HG02884 (cell line): Measurements from ENCODE around the gene TSHZ2.

Experiments used
- ATAC-seq: cut with Tn5 transposase; IDR thresholded peaks from one replicate; pipeline ENCODE4 v1.9.1; 2021; ENCODE audit warnings: mild to moderate bottlenecking, moderate library complexity; ENCODE audit not compliant: unreplicated experiment

The TSHZ2 gene

DNA sequence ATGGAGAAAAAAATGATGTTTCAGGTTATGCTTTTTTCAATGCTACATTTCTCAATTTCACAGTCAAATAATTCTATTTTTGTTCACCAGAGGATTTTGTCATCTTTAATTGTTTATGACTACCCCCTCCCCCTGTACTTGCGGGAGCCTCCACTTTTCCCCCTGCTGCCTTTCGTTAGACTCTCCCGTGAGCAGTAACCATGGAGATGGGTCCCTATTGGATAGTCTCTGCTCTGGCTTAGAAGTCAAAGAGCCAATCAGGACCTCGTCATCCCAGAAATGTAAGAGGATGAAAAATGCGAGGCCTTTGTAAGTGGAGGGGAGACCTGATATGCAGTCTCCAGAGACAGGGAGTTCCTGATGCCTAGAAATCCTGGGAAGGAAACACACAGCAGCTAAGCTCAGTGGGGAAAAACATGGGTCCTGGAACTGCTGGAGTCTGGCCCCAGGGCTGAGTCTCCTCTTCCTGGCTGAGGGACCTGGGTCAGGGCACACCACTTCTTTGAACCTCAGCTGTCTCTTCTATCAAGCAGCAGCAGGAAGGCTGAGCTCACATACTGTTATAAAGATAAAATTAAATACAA is 298.7 kb downstream of the TSHZ2 start:
- no peak for ATAC-seq

DNA sequence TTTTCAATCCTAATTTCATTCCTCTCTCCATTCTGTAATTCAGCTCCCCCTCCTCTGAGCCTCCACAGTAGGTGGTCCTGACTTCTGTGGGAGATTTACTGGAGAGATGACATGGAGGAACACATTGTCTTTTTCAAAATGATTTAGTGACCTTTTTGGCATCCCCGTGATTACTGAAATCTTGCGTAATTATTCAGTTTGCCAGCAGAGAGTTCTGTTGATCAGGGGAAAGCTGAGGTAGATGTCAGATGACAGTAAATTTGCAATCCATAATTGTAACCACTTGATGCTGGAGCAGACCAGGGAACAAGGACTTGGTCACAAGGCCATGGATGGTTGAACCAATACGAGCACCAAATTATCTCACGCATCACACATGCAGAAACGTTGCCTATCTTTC is 302.2 kb downstream of the TSHZ2 start:
- ATAC-seq = no peak

DNA sequence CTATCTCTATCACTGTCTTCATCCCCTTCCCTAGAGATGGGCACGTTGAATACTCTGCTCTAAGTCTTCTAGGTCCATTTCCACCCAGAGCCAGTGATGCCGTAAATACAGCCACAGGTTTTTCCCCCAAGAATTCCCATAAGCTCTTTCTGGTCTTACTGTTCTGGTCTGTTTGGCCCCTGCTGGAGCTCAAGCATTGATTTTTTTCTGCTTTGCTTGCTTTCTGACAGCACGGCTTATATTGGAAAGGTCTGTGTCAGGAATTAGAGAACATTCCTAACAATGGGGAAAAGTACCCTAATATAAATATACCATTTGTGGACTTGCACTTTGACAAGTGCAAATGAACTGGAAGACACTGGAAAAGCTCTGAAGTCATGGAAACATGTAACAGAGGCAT is 302.6 kb downstream of the TSHZ2 start:
- no peak for ATAC-seq

DNA sequence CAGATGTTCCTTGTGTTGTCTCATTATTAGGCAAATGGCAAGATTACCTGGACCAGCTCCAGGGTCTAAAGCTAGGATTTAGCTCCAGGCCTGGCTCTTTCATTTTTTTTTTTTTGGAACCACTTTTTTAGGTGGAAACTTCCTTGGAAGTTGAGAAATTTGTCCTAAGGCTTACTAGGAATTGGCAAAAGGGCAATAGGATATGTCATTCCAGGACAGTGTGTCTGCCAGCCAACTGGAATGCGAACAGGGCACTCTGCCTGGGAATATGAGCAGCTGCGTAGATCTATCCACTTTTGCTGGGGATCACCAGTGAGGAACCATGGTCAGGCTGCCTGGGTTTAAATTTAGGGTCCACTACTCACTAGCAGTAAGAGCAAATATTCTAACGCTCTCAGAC is 304.0 kb downstream of the TSHZ2 start:
- no peak for ATAC-seq

DNA sequence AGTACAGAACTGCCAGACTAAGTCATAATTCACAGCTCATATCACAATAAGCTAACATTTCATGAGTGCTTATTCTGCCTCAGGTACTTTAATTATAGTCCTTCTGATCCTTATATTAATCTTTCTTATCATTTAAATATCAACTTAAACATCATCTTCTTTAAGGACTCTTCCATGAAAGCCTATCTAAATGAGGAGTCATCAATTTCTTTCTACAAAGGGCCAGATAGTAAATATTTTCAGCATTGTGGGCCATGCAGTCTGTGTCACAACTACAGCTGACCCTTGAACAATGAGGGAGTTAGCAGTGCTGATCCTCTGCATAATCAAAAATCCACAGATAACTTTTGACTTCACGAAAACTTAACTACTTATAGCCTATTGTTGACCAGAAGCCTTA is 306.4 kb downstream of the TSHZ2 start:
- ATAC-seq = no peak

DNA sequence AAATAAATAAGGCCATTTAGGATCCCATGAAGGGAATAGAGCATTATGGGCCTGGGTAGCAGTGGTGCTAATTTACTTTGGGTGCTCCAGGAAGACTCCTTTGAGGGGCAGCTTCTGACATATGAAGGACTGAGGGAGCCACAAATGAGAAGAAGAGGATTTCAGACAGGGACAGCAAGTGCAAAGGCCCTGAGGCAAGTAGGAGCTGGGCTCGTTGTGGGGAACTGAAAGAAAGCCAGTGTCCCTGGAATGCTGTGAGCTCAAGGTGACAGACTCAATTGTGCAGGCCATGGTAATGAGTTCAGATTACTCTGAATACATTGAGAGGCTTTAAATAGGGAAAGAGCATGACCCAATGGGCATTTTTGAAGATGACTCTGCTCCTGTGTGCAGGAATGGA is 307.6 kb downstream of the TSHZ2 start:
- no peak for ATAC-seq

DNA sequence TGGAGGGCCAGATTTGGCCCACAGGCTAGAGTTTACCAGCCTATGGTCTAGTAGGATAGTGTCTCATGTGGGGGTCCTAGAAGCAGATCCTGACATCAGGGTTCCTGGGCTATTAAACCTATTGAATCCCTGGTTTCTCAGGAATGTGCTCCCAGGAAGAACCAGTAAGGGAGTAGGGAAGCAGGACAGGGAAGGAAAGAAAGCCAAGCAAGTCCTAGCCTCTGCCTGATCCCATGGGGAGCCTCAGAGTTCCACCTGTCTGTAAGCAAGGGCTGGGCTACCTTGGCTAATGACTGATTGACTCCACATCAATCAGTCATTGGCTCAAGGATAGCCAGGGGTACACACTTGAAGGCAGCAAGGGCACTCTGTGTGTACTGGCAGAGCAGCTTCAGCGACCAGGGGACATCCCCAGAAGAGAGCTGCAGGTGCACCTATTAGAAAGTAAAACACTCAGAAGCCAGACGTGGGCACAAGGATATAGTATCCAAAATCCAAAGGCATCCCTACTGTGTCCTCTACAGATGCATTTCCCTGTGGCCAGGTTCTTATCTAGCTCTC is 309.5 kb downstream of the TSHZ2 start:
- ATAC-seq = no peak

DNA sequence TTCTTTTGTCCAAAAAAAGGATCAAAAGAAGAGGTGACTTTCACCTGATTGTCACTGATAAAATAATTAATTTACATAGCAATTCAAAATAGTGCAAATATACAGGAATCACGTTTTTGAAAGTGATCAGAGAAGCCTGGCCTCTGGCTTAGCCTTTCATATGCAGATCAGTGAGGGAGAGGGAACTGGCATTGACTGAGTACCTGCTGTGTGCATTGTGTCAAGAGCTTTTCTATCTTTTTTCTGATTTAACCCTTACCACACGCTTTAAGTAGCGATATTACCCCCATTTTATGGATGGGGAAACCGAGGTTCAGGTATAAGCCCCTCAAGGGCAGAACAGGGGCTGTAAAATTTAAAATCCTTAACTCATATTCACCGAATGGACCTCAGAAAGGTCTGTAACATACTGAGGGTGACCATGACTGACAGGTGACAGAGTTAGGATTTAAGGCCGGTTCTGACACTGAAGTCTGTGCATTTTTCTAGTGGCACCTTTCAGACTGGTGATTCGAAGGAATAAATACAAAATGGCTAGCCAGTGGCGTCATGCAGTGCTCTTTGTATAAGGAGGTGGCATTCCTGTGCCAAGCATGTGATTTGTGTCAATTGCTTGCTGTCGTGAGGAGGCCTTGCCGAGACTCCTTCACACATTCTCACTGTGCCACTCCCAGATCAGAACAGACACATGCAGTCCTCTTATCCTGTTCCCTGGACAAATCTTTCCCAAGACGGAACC is 310.2 kb downstream of the TSHZ2 start:
- no peak for ATAC-seq

DNA sequence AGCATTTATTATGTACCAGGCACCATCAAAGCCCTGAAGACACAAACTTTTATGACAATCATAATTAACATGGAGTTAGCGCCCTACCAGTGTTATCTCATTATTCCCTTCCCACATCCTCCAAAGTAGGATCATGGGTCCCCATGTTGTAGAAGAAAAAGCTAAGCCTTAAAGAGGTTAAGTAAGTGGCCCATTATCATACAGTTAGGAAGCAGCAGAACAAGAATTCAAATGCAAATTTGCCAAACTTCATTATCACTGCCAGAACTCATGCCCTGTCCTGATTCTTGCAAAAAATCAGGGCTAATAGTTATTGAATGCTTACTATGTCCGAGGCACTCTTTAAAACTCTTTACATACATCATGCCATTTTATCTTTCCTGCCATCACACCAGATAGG is 310.9 kb downstream of the TSHZ2 start:
- ATAC-seq = no peak

DNA sequence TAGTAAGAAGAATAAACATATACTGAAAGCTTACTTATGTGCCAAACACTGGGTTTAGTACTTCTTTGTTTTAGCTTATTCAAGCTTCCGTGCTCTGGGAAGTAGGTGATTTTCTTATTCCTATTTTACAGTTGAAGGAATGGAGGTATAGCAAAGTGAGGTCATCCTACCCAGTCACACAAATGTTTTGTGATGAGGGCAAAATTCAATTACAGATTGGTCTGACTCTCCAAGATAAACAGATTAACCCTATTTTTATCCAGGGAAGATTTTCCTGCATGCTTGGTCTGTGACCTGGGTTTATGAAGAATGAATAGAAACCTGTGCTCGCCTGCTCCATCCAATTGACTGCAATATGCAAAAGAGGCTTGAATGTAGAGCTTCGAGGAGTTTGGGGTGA is 311.4 kb downstream of the TSHZ2 start:
- no peak for ATAC-seq

DNA sequence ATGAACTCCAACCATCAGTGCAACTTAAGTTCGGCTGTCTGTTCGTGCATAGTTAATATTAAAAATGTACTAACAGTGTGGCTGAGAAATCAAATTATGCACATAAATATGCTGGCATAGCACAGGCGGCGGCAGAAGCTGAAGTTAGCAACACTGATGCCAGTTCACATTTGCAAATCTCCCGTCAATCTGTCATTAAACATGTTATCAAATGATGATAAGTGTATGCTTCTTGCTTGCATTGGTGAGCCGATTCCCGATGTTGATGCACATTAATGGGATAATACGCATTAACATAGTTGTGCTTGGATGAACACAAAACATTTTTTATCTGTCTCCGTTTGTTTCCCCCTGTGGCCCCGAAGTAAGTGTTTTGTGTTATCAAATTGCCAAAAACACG is 312.1 kb downstream of the TSHZ2 start:
- no peak for ATAC-seq

DNA sequence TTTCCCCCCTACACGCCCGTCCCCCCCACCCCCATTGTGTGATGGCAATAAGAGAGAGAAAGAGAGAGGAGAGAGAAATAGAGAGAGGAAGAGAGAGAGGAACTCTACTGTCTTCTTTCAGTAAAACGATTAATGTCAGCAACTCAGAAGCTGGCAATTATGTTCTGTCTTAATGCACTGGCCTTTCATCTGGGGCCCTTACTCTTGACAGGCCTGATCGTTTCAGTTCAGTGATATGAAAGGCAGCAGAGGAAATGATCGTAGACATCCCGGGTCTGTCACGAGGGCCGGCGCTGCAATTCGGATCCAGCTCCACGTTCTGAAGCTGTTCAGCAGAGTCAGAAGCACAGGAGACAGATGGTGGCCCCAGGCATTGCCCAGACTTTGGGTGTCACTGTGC is 312.5 kb downstream of the TSHZ2 start:
- no peak for ATAC-seq

DNA sequence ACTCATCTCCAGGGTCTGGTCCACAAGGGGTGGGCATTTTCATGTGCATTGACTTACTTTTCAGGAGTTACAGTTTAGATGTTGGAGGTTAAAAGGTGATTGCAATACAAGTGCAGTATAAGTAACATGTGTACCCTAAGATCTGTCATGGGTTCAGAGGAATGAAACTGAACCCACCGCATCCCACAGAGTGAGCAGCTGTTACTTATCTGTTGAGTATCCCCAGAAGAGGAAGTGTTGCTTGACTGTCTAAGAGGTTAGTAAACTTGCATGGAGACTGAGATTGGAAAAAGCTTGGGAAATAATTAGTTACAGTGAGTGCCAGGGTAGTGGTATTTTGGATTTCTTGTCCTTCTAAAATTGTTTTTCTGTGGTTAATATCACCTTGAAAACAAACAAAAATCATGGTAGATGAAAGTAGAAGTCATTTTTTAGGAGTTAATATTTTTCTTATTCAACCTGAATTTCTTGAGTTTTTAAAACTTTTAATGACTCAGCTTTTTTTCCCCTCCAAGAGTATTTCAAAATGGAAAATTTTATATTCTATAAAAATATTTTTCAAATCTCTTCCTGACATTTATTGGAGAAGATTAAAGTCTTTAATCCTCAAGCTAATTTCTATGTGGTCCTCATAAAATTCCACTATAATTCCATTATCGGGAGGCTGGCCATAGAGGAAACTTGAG is 315.3 kb downstream of the TSHZ2 start:
- ATAC-seq = no peak

DNA sequence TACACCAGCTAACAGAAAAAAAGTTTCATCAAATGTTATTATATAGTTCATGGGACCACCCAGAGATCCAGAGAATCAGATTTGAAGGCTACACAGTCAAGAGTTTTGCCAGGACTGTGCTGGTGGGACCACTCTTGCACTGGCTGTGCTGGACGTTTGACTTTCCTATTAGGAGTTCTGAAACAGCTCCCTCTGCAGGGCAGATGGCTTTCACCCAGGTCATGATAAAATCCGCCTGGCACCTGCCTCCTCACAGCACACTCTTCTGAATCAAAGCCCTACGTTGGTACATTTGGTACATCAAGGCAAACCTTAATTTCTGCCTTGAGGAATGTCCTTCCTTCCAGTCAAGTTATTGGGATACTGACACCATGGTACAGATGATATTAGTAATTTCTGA is 319.4 kb downstream of the TSHZ2 start:
- no peak for ATAC-seq

DNA sequence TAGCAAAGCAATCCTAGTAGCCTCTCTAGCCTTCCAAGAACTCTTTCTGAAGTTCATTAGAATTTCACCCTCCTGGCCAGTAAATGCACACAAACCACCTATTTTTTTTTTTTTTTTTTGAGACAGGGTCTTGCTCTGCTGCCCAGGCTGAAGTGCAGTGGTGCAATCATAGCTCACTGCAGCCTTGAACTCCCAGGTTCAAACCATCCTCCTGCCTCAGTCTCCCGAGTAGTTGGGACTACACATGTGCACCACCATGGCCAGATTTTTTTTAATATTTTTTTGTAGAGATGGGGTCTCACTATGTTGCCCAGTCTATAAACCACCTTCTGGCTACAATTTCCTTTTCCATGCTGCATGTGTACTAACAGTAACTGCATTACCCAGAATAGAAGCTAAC is 320.2 kb downstream of the TSHZ2 start:
- no peak for ATAC-seq

DNA sequence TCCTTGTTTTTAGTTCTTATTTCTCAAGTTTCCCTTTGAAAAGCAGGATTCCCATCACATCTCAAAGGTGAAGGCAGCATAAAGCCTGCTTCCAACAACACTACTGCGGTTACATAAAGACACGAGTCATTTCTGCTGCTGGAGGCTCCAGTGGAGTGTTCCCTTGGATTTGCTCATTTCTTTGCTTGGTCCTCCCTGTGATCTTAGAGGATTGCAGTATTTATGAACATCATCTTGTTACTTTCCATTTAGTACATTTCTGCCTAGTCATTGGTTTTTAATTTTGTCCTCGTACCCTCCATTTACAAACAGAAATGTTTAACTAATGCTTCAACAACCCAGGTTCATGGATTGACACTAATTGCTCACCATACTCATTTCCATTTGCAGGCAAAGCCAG is 322.6 kb downstream of the TSHZ2 start:
- ATAC-seq = no peak

DNA sequence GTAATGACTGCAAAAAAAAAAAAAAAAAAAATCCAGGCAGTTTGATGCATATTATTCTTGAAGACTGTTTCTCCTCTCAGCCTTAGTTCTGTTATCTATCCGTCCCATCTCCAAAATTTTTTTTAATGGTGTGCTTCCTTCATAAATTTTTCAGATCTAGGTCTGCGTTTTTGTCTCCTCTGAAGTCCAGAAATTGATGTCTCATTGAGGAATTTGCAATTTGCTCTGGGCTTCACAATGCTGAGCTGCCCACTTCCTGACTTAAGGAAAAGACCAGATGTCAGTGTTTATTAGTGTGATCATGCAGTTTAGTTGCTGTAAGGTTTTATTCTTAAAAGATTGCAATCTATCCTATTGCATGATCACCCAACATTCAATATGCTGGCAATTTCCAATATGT is 323.9 kb downstream of the TSHZ2 start:
- no peak for ATAC-seq

DNA sequence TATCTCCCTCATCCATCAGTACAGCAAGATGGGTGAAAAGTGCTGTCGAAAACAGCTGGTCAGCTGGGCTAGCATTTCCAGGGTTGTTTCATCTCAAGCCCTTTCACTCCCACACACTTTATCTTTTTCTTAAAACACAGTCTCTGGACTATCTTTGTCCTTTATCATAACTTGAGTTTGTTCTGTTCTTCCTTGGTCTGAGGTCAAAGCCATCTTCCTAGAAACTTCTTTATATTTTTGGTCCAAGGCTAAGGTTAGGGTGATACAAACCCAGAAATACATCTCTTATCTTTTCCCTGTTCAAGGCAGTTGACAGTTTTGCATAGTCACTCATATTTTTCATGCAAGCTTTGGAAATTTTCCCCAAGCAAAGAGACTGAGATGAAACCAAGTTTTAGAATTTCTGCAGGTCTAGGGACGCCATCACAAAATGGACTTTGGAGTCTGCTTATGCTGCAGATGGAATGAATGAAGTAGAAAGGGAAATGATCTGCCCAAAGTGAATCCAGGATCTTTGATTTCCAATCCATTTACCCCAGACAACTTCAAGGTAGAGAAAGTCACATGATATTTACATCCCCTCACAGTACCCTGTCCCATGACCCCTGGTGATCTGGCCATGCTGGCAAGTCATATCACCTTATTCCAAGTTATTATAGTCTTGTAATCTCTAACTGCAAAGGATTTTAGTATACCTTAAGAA is 324.4 kb downstream of the TSHZ2 start:
- no peak for ATAC-seq

DNA sequence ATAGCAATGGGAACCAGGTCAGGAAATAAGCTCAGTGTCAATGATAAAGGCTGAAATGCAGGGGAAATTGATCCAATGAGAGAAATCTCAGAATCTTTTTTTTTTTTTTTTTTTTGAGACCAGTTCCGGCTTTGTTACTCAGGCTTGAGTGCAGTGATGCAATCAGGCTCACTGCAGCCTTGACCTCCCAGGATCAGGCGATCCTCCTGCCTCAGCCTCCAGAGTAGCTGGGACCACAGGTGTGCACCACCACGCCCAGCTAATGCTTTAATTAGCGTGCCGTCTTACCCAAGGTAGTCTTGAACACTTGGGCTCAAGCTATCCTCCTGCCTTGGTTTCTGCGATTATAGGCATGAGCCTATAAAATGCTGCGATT is 325.0 kb downstream of the TSHZ2 start:
- ATAC-seq = no peak

DNA sequence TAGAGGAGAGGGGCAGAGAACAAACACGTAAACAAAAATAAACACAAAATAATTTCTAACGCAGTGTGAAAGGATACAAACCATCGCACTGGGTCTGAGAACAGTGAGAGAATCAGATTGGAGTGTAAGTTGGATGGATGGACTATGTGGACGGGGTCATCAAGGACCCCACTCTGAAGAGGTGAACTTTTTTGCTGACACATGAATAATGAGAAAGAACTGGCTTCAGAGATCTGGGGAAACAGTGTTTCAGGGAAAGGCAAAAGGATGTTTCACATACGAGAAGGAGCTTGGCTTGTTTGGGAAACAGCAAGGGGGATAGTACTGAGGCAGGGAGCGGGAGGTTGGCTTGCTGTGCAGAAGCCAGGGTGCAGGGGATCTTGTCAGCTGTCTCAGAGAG is 326.1 kb downstream of the TSHZ2 start:
- ATAC-seq = no peak

DNA sequence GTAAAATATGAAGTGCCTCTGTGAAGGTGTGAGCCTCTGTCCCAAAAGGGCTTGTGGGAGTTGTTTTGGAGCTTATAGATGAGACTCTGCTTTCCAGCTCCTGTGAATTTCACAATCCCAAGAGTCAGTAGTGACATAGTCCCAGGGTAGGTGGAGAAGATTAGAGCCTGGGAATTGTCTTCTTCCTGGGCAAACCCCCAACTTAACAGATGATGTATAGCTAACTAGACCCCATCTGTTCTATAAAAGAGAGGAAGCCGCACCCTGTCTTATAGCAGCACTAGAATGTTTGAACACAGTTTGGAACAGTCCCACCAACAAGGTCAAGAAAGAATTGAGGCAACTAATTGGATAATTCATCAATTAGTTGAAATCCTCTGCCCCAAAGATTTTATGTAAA is 326.8 kb downstream of the TSHZ2 start:
- ATAC-seq = no peak

DNA sequence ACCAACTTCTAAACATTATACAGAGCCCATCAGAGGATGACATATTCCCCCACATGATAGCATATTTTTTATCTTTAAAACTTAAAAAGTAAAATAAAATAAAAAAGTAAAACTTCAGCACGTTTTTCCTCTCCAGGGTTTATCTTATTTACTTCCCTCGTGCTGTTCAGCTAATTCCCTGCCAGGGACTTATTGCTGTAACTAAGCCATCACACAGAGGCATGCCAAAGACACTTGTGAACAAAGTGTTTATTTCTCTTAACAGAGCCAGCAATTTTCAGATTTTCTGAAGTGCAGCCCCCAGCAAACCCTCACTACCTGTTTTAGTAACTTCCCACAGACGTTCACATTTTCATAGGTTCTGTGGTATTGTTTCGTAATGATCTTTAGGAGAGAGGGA is 327.7 kb downstream of the TSHZ2 start:
- ATAC-seq = no peak
